ENCODE measurements around the gene TTC7B.

The TTC7B gene

GRCh38 chr14:90519262-90519920 lies 296.8 kb downstream of the TTC7B start:
- no peak for DNase-seq

GRCh38 chr14:90518941-90519256 lies 297.3 kb downstream of the TTC7B start:
- DNase-seq, result no peak

GRCh38 chr14:90518069-90518940 lies 297.9 kb downstream of the TTC7B start:
- DNase-seq, result peak; percentile 32

GRCh38 chr14:90517076-90517841 lies 299.0 kb downstream of the TTC7B start:
- DNase-seq, result no peak

- DNase-seq, result no peak
These were observed 301.7 kb downstream of the TTC7B start for GRCh38 chr14:90514566-90514965.

GRCh38 chr14:90514015-90514398 lies 302.2 kb downstream of the TTC7B start:
- peak; percentile 92 for DNase-seq

GRCh38 chr14:90513161-90514014 lies 302.8 kb downstream of the TTC7B start:
- peak; percentile 99 for DNase-seq

GRCh38 chr14:90512329-90512991 lies 303.8 kb downstream of the TTC7B start:
- peak; percentile 32 for DNase-seq

- peak; percentile 39 for DNase-seq
These were observed 304.4 kb downstream of the TTC7B start for GRCh38 chr14:90511795-90512328.

GRCh38 chr14:90511252-90511651 lies 305.0 kb downstream of the TTC7B start:
- DNase-seq, result no peak

GRCh38 chr14:90510159-90510558 lies 306.1 kb downstream of the TTC7B start:
- DNase-seq, result peak; percentile 87

GRCh38 chr14:90509403-90509802 lies 306.8 kb downstream of the TTC7B start:
- DNase-seq, result peak; percentile 29

- no peak for DNase-seq
These were observed 307.5 kb downstream of the TTC7B start for GRCh38 chr14:90508536-90509254.

- no peak for DNase-seq
These were observed 308.2 kb downstream of the TTC7B start for GRCh38 chr14:90508036-90508435.

- no peak for DNase-seq
These were observed 308.8 kb downstream of the TTC7B start for GRCh38 chr14:90507428-90507827.

GRCh38 chr14:90506748-90507147 lies 309.5 kb downstream of the TTC7B start:
- no peak for DNase-seq

- DNase-seq, result no peak
These were observed 310.7 kb downstream of the TTC7B start for GRCh38 chr14:90505531-90505930.

GRCh38 chr14:90504643-90505042 lies 311.6 kb downstream of the TTC7B start:
- no peak for DNase-seq

GRCh38 chr14:90503582-90503981 lies 312.6 kb downstream of the TTC7B start:
- peak; percentile 36 for DNase-seq

GRCh38 chr14:90502760-90503159 lies 313.5 kb downstream of the TTC7B start:
- DNase-seq, result no peak
